B cell (primary cell): Measurements from ENCODE around the gene LGI2. TPM values are rescaled to one million over a fixed set of nuclear protein-coding genes. Genes with fewer than 3 reads are reported as not detected.
"Not testable (repeated sequence)": the region's sequence is repeated elsewhere in the genome, so short reads cannot be mapped to it uniquely, and the experiment has no call there.

ENCODE experiments used
- ATAC-seq: fragments of 200-7000 bp; cut with Tn5 transposase; one replicate; pipeline ENCODE4 v1.10.0; 2021; ENCODE audit warnings: low read depth, mild to moderate bottlenecking, moderate number of reproducible peaks, moderate library complexity
- CTCF ChIA-PET: fragments of 350-600 bp; sonication (Branson Sonifier 250); formaldehyde crosslinking; loops from one replicate; lab custom pipeline; 2021; ENCODE audit warnings: antibody characterized with exemption, inconsistent platforms; lab: Charles Lee
- POLR2A ChIA-PET: fragments of 350-600 bp; sonication (Branson Sonifier 250); formaldehyde crosslinking; loops from one replicate; lab custom pipeline; 2021; ENCODE audit warnings: antibody characterized with exemption; lab: Charles Lee
- DNase-seq: peaks from one replicate; pipeline ENCODE4 v3.0.0; 2013
- H2AFZ ChIP-seq: 2 replicates; pipeline ENCODE4 v1.6.1; 2012; ENCODE audit warnings: mild to moderate bottlenecking, low read depth, low read length; ENCODE audit not compliant: insufficient read depth, poor library complexity, severe bottlenecking
- H3K27ac ChIP-seq, 2 donors: 1 replicate in 1 of 2; 2 replicates in 1 of 2; pipeline ENCODE4 v1.5.1; 2012 to 2013; ENCODE audit warnings: low read length in 2 of 2, mild to moderate bottlenecking in 2 of 2, moderate library complexity in 1 of 2
- H3K27me3 ChIP-seq, 4 experiments: fragments of 200-600 bp in 1 of 4; sonication (generic) in 1 of 4; replicated peaks in 1 of 4; 1 replicate in 2 of 4; 2 replicates in 2 of 4; pipeline versions ENCODE4 v1.6.1 to v1.7.0; 2013 to 2016; ENCODE audit warnings: low read length in 3 of 4, mild to moderate bottlenecking in 2 of 4, mixed read lengths in 1 of 4, moderate library complexity in 1 of 4; ENCODE audit not compliant: insufficient read depth in 4 of 4, control insufficient read depth in 3 of 4; ENCODE audit errors: control extremely low read depth in 1 of 4
- H3K36me3 ChIP-seq, 2 experiments: replicated peaks in 1 of 2; 1 replicate in 1 of 2; 2 replicates in 1 of 2; pipeline versions ENCODE4 v1.6.1 to v1.7.1; 2013; ENCODE audit warnings: low read length in 1 of 2; ENCODE audit not compliant: insufficient read depth in 2 of 2, control insufficient read depth in 1 of 2; ENCODE audit errors: control extremely low read depth in 1 of 2, extremely low read depth in 1 of 2
- H3K4me1 ChIP-seq, 2 donors: fragments of 200-600 bp in 1 of 2; sonication (generic) in 1 of 2; 1 replicate in 1 of 2; 2 replicates in 1 of 2; pipeline versions ENCODE4 v1.5.1 to v1.6.1; 2013 to 2017; ENCODE audit warnings: low read length in 2 of 2; ENCODE audit not compliant: control insufficient read depth in 2 of 2, insufficient read depth in 2 of 2
- H3K4me2 ChIP-seq: replicated peaks from 2 replicates; pipeline ENCODE3; 2012; ENCODE audit warnings: mild to moderate bottlenecking, low read depth, low read length; ENCODE audit not compliant: poor library complexity, severe bottlenecking
- H3K4me3 ChIP-seq, 5 experiments: fragments of 200-600 bp in 1 of 5; sonication (generic) in 1 of 5; 1 replicate in 3 of 5; 2 replicates in 2 of 5; pipeline versions ENCODE4 v1.5.1 to v1.7.0; 2011 to 2016; ENCODE audit warnings: low read length in 4 of 5, mild to moderate bottlenecking in 4 of 5, low read depth in 2 of 5, control low read depth in 1 of 5, moderate library complexity in 1 of 5; ENCODE audit not compliant: insufficient read depth in 1 of 5; ENCODE audit errors: control extremely low read depth in 1 of 5, extremely low read depth in 1 of 5
- H3K79me2 ChIP-seq: fragments of 200-600 bp; sonication (generic); one replicate; pipeline ENCODE4 v1.6.0; 2016; ENCODE audit warnings: low read length; ENCODE audit not compliant: control insufficient read depth, insufficient read depth
- H3K9ac ChIP-seq: fragments of 200-600 bp; sonication (generic); 2 replicates; pipeline ENCODE4 v1.6.1; 2017; ENCODE audit warnings: mild to moderate bottlenecking, low read length, moderate library complexity
- H3K9me3 ChIP-seq, 3 donors: one replicate each; pipeline versions ENCODE4 v1.6.1 to v1.7.1; 2013; ENCODE audit warnings: low read length in 2 of 3; ENCODE audit not compliant: control insufficient read depth in 2 of 3, insufficient read depth in 1 of 3; ENCODE audit errors: control extremely low read depth in 1 of 3
- H4K20me1 ChIP-seq: 2 replicates; pipeline ENCODE4 v1.6.0; 2012; ENCODE audit warnings: mild to moderate bottlenecking, low read length; ENCODE audit not compliant: insufficient read depth, control insufficient read depth, poor library complexity, severe bottlenecking
- H3K27ac Mint-ChIP-seq: one replicate; pipeline ENCODE4 v1.8.0; 2021; ENCODE audit warnings: mixed read lengths
- H3K27me3 Mint-ChIP-seq: one replicate; pipeline ENCODE4 v1.8.0; 2021; ENCODE audit warnings: mixed read lengths
- H3K4me1 Mint-ChIP-seq: one replicate; pipeline ENCODE4 v1.8.0; 2021; ENCODE audit warnings: mixed read lengths
- H3K4me3 Mint-ChIP-seq: one replicate; pipeline ENCODE4 v1.8.0; 2021; ENCODE audit warnings: mixed read lengths
- H3K9me3 Mint-ChIP-seq: one replicate; pipeline ENCODE4 v1.8.0; 2022; ENCODE audit warnings: mixed read lengths; ENCODE audit not compliant: insufficient read depth
- CTCF ChIP-seq: fragments of 200-600 bp; IDR thresholded peaks from one replicate; pipeline ENCODE4 v1.8.0; 2022; ENCODE audit warnings: antibody characterized with exemption, mild to moderate bottlenecking
- EZH2 ChIP-seq: IDR thresholded peaks from 2 replicates; pipeline ENCODE4 v1.6.1; 2012; ENCODE audit warnings: borderline replicate concordance, low read depth, mild to moderate bottlenecking, moderate library complexity, low read length; ENCODE audit not compliant: insufficient read depth, poor library complexity, severe bottlenecking
- WGBS: methylation state at CpG from one replicate; pipeline ENCODE4 v1.1.5; 2013; ENCODE audit warnings: missing lambda C conversion rate; ENCODE audit not compliant: insufficient coverage; 5-methylcytosine and 5-hydroxymethylcytosine counted together
- intact Hi-C: fragments of 100-400 bp; cut with micrococcal nuclease; formaldehyde crosslinking; loops from one replicate; pipeline ENCODE4 v1.10.0; 2022
- polyA plus RNA-seq: library from polyadenylated mRNA; depleted of rRNA; stranded (reverse); fragments of >200 nt; gene quantifications from 2 replicates; pipeline ENCODE4 v1.2.3, GENCODE V29; 2012
- total RNA-seq, 2 donors: library from RNA; stranded (reverse); fragments of 120-200 nt in 1 of 2; gene quantifications; 1 replicate in 1 of 2; 2 replicates in 1 of 2; pipeline versions ENCODE4 v1.2.3 to v1.2.4, GENCODE V29; 2013 to 2022

LGI2 gene
- total and polyA plus RNA-seq, 2 donors (not counting 1 experiment from before 2014, with no cell fraction given), result not detected

GRCh38 chr4:25058796-25059195, 28.1 kb upstream of the LGI2 start:
- Mint-ChIP-seq H3K4me1 (no peaks in the 10 kb centered on the region), H3K4me3 (no peak overlapping the region), H3K27me3 (peaks cover 14% of the 10 kb centered on the region), H3K27ac (no peak overlapping the region), H3K9me3 (no peaks in the 10 kb centered on the region)
- Histone ChIP-seq H4K20me1 (no peaks in the 10 kb centered on the region), H3K9me3 (no peaks in the 10 kb centered on the region), H3K36me3 (no peaks in the 10 kb centered on the region), H3K9ac (no peak overlapping the region), H3K4me3 (no peak overlapping the region), H3K79me2 (no peaks in the 10 kb centered on the region), H3K4me1 (no peaks in the 10 kb centered on the region), H2AFZ (no peak overlapping the region), H3K27me3 (no peaks in the 10 kb centered on the region), H3K27ac (no peak overlapping the region), H3K4me2 (no peak overlapping the region)
- no peak for DNase-seq
- TF ChIP-seq EZH2 (no peak), CTCF (no peak)
- CTCF ChIA-PET, result no interaction called here
- intact Hi-C loops, result no loop called here
- WGBS, result 71% methylated on average over 6 of the region's 8 CpGs
- POLR2A ChIA-PET, result no interaction called here
- no peak for ATAC-seq

DNA sequence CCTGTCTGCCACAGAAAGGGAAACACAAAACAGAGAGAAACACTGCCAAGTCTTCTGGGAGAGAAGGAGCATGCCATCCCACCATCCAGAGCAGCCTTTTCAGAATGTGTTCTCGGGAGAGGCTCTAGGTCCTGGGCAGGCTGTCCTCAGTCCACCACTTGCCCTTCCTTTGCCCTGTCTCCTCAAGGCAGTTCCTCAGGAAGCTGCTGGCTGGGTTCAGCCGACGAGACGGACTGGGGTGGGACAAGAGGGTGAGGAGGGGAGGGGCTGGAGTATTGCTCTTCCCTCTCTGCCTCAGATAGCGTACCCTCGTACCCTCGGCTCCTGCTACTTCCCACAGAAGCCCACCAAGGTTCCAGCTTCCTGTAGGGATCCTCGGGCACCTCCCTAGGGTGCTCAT, 26.6 kb upstream of the LGI2 start:
- CTCF ChIA-PET, result no interaction called here
- no peaks in the 10 kb centered on the region for H3K36me3 ChIP-seq
- H3K27ac ChIP-seq, result no peak overlapping the region
- no peak for TF ChIP-seq EZH2
- no peak for TF ChIP-seq CTCF
- H3K9me3 ChIP-seq, result no peaks in the 10 kb centered on the region
- Mint-ChIP-seq H3K4me3 (no peak overlapping the region), H3K27ac (no peak overlapping the region), H3K4me1 (no peaks in the 10 kb centered on the region), H3K27me3 (peaks cover 14% of the 10 kb centered on the region), H3K9me3 (no peaks in the 10 kb centered on the region)
- no peaks in the 10 kb centered on the region for H3K79me2 ChIP-seq
- DNase-seq, result no peak
- no peaks in the 10 kb centered on the region for H3K4me1 ChIP-seq
- no peak overlapping the region for H3K9ac ChIP-seq
- no peak overlapping the region for H3K4me2 ChIP-seq
- peaks cover 0 to 3% (median 0%) of the 10 kb centered on the region in 4 experiments for H3K27me3 ChIP-seq
- H4K20me1 ChIP-seq, result no peaks in the 10 kb centered on the region
- H2AFZ ChIP-seq, result no peak overlapping the region
- 61% methylated on average over 4 of the region's 8 CpGs for WGBS
- H3K4me3 ChIP-seq, result no peak overlapping the region
- intact Hi-C loops, result no loop called here
- POLR2A ChIA-PET, result no interaction called here
- ATAC-seq, result no peak

- H3K4me3 ChIP-seq, CTCF ChIA-PET, H3K27me3 ChIP-seq, H3K4me2 ChIP-seq, H3K9me3 Mint-ChIP-seq, H3K36me3 ChIP-seq, H3K4me1 Mint-ChIP-seq, H3K27ac ChIP-seq, H3K9ac ChIP-seq, H3K4me3 Mint-ChIP-seq, DNase-seq, H3K4me1 ChIP-seq, H2AFZ ChIP-seq, intact Hi-C loops, H3K27ac Mint-ChIP-seq, H4K20me1 ChIP-seq, H3K9me3 ChIP-seq, H3K79me2 ChIP-seq, ATAC-seq, POLR2A ChIA-PET: not testable (repeated sequence)
- H3K27me3 Mint-ChIP-seq, result peaks cover 19% of the 10 kb centered on the region
- WGBS, result 100% methylated on average over 3 of the region's 5 CpGs
Measured at GRCh38 chr4:25052037-25052436, 21.3 kb upstream of the LGI2 start.
